PFSK-1 (cell line): ENCODE measurements around the gene SCUBE2.

Experiments used
- POLR2AphosphoS5 ChIP-seq: IDR thresholded peaks from 2 replicates; pipeline ENCODE4 v1.6.1; 2012; ENCODE audit warnings: low read depth, mild to moderate bottlenecking, control low read depth, low read length, moderate library complexity
- REST ChIP-seq, 2 experiments: IDR thresholded peaks; 2 replicates each; pipeline versions ENCODE4 v1.6.1 to v1.8.0; 2011 to 2012; ENCODE audit warnings: low read depth in 2 of 2, low read length in 2 of 2, control low read depth in 1 of 2, inconsistent platforms in 1 of 2, mild to moderate bottlenecking in 1 of 2, moderate library complexity in 1 of 2; ENCODE audit not compliant: insufficient read depth in 1 of 2

- TF ChIP-seq REST (IDR thresholded peaks at IDR 0.05; ENCODE audit: insufficient read depth in 1 of 2, low read depth in 2 of 2, low read length in 2 of 2) (no peak), POLR2AphosphoS5 (no peak)
Measured at GRCh38 chr11:9130297-9130696, 38.9 kb upstream of the SCUBE2 start.
